ENCODE results near the gene CST2.

The CST2 gene, protein sequence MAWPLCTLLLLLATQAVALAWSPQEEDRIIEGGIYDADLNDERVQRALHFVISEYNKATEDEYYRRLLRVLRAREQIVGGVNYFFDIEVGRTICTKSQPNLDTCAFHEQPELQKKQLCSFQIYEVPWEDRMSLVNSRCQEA
- long read RNA-seq: 0 reads

DNA sequence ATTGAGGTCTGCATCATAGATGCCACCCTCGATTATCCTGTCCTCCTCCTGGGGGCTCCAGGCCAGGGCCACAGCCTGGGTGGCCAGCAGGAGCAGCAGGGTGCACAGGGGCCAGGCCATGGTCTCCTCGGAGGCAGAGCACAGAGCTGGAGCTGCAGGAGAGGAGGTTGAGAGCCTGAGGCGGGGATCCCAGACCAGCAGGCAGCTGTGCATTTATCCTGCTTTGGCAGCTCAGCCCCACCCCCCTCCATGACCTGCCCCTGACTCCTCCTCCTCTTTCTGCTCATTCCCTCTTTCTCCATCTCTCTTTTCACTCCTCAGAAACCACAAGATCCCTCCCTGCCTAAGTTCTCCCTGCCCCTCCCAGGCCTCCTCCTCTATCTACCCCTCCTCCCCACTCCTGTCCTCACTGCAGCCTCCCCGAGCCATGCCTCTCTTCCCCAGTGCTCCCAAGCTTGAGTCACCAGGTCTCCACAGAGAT lies at the start of gene CST2:
TSS of gene CST2 (minus strand) at position 189 of the 481 bp plus-strand sequence. CDS start at position 120, 69 bp downstream.
- no peak for TF ChIP-seq POLR2AphosphoS5 (IDR thresholded peaks at IDR 0.05; ENCODE audit: low read depth)
- TF ChIP-seq, protein P1, sequence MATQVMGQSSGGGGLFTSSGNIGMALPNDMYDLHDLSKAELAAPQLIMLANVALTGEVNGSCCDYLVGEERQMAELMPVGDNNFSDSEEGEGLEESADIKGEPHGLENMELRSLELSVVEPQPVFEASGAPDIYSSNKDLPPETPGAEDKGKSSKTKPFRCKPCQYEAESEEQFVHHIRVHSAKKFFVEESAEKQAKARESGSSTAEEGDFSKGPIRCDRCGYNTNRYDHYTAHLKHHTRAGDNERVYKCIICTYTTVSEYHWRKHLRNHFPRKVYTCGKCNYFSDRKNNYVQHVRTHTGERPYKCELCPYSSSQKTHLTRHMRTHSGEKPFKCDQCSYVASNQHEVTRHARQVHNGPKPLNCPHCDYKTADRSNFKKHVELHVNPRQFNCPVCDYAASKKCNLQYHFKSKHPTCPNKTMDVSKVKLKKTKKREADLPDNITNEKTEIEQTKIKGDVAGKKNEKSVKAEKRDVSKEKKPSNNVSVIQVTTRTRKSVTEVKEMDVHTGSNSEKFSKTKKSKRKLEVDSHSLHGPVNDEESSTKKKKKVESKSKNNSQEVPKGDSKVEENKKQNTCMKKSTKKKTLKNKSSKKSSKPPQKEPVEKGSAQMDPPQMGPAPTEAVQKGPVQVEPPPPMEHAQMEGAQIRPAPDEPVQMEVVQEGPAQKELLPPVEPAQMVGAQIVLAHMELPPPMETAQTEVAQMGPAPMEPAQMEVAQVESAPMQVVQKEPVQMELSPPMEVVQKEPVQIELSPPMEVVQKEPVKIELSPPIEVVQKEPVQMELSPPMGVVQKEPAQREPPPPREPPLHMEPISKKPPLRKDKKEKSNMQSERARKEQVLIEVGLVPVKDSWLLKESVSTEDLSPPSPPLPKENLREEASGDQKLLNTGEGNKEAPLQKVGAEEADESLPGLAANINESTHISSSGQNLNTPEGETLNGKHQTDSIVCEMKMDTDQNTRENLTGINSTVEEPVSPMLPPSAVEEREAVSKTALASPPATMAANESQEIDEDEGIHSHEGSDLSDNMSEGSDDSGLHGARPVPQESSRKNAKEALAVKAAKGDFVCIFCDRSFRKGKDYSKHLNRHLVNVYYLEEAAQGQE (IDR thresholded peaks at IDR 0.05; ENCODE audit: insufficient replicate concordance, low read depth): no peak
- TF ChIP-seq, protein P2, sequence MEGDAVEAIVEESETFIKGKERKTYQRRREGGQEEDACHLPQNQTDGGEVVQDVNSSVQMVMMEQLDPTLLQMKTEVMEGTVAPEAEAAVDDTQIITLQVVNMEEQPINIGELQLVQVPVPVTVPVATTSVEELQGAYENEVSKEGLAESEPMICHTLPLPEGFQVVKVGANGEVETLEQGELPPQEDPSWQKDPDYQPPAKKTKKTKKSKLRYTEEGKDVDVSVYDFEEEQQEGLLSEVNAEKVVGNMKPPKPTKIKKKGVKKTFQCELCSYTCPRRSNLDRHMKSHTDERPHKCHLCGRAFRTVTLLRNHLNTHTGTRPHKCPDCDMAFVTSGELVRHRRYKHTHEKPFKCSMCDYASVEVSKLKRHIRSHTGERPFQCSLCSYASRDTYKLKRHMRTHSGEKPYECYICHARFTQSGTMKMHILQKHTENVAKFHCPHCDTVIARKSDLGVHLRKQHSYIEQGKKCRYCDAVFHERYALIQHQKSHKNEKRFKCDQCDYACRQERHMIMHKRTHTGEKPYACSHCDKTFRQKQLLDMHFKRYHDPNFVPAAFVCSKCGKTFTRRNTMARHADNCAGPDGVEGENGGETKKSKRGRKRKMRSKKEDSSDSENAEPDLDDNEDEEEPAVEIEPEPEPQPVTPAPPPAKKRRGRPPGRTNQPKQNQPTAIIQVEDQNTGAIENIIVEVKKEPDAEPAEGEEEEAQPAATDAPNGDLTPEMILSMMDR (IDR thresholded peaks at IDR 0.05; ENCODE audit: insufficient read depth, low read length): no peak
- TF ChIP-seq GABPA (IDR thresholded peaks at IDR 0.05; ENCODE audit: low read depth): no peak
- TF ChIP-seq SPI1 (IDR thresholded peaks at IDR 0.05; ENCODE audit: borderline replicate concordance, low read depth): no peak
- H3K27ac ChIP-seq (replicated peaks): no peak within 1 kb of the TSS
- DNase-seq (ENCODE audit: low read depth in 1 of 2, low spot score in 1 of 2): no peak

DNA sequence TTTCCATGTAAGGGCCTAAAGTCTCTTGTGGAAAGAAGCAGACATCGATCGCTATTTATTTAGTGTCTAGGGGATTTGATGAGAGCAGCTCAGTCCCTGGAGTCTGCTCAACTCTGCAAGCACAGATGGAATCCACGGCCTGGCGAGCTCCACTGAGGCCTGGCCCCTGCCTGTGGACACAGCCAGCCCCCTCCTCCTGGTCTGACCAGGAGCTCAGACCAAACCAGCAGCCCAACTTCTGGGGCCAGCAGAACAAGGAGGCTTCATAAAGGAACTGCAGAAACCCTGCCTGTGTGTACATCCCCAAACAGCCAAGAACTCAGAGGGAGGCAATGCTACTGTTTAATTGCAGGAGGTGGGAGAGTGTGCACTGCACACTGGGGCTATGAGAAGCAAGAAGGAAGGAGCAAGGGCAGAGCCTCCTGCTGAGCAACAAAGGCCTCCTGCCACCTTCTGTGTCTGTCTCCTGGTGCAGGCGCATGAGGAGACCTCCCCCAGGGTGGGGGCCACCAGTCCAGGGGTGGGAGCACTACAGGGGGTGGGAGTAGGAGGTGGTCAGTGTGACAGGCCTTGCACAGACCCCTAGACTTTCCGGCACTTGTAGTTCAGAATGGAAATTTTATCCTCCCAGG lies 49.2 kb upstream of the CST2 start:
- Histone ChIP-seq H3K27ac (replicated peaks) (no peak overlapping the region), H3K27me3 (ENCODE audit: insufficient read depth, poor library complexity, severe bottlenecking) (peaks cover 2% of the 10 kb centered on the region), H3K4me3 (replicated peaks; ENCODE audit: insufficient read depth, low read length) (no peak overlapping the region)
- TF ChIP-seq SPI1 (IDR thresholded peaks at IDR 0.05; ENCODE audit: borderline replicate concordance, low read depth) (no peak), POLR2AphosphoS5 (IDR thresholded peaks at IDR 0.05; ENCODE audit: low read depth) (no peak), GABPA (IDR thresholded peaks at IDR 0.05; ENCODE audit: low read depth) (no peak)
- TF ChIP-seq, protein P1 (IDR thresholded peaks at IDR 0.05; ENCODE audit: insufficient replicate concordance, low read depth): no peak
- TF ChIP-seq, protein P2 (IDR thresholded peaks at IDR 0.05; ENCODE audit: insufficient read depth, low read length): no peak
- DNase-seq (ENCODE audit: low read depth in 1 of 2, low spot score in 1 of 2): no peak

More for the DNA sequence above, at the start of gene CST2:
- Histone ChIP-seq H3K27me3 (ENCODE audit: insufficient read depth, poor library complexity, severe bottlenecking) (no peaks in the 10 kb centered on the region), H3K4me3 (replicated peaks; ENCODE audit: insufficient read depth, low read length) (no peak within 1 kb of the TSS)

DNA sequence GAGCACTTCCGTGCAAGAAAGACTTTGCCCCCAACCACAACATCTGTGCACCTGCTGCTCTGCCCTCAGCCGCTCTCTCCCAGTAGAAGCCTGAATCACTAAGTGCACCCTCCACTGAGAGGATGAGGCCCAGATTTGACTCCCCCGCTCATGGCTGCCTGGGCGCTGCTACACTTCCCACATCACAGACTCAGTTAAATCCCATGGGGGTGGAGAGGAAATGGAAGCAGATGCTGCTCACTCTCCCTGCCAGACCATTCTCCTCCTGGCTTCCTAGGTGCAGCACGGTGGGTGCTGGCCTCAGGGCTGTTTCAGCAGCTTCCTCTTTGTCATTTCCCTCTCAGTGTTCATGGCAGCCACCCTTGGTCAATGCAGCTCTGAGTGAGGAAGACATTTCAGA lies 48.2 kb upstream of the CST2 start:
- peaks cover 2% of the 10 kb centered on the region for H3K27me3 ChIP-seq (ENCODE audit: insufficient read depth, poor library complexity, severe bottlenecking)
- peak in 1 of 2 experiments; percentile 58 for DNase-seq (ENCODE audit: low read depth in 1 of 2, low spot score in 1 of 2)
- no peak overlapping the region for H3K27ac ChIP-seq (replicated peaks)
- TF ChIP-seq, protein P1 (IDR thresholded peaks at IDR 0.05; ENCODE audit: insufficient replicate concordance, low read depth): no peak
- TF ChIP-seq GABPA (IDR thresholded peaks at IDR 0.05; ENCODE audit: low read depth): no peak
- TF ChIP-seq, protein P2 (IDR thresholded peaks at IDR 0.05; ENCODE audit: insufficient read depth, low read length): no peak
- TF ChIP-seq POLR2AphosphoS5 (IDR thresholded peaks at IDR 0.05; ENCODE audit: low read depth): peak; percentile 59; the same call in 1 of the 2 replicates
- TF ChIP-seq SPI1 (IDR thresholded peaks at IDR 0.05; ENCODE audit: borderline replicate concordance, low read depth): peak; percentile 48; the same call in 1 of the 2 replicates
- no peak overlapping the region for H3K4me3 ChIP-seq (replicated peaks; ENCODE audit: insufficient read depth, low read length)
